GM18868 (cell line): Measurements from ENCODE around the gene FSTL5.
A peak's percentile ranks its signal among the peaks of the same experiment; 100 is the strongest.

Experiments
- ATAC-seq: cut with Tn5 transposase; IDR thresholded peaks from one replicate; pipeline ENCODE4 v1.9.1; 2021; ENCODE audit warnings: mild to moderate bottlenecking, moderate library complexity; ENCODE audit not compliant: unreplicated experiment

The FSTL5 gene

GRCh38 chr4:161717084-161717483, 446.7 kb downstream of the FSTL5 start:
- no peak for ATAC-seq

- ATAC-seq = no peak
These were observed 448.9 kb downstream of the FSTL5 start for GRCh38 chr4:161714931-161715330.

- peak; percentile 86 for ATAC-seq
These were observed 449.6 kb downstream of the FSTL5 start for GRCh38 chr4:161714022-161714751.

GRCh38 chr4:161704653-161705052, 459.1 kb downstream of the FSTL5 start:
- no peak for ATAC-seq

- no peak for ATAC-seq
These were observed 459.8 kb downstream of the FSTL5 start for GRCh38 chr4:161704040-161704439.

GRCh38 chr4:161702287-161702686, 461.5 kb downstream of the FSTL5 start:
- no peak for ATAC-seq

GRCh38 chr4:161696944-161697343, 466.9 kb downstream of the FSTL5 start:
- ATAC-seq = no peak

GRCh38 chr4:161680146-161680545, 483.7 kb downstream of the FSTL5 start:
- peak; percentile 35 for ATAC-seq

- no peak for ATAC-seq
These were observed 499.1 kb downstream of the FSTL5 start for GRCh38 chr4:161664740-161665139.

- ATAC-seq = no peak
These were observed 500.0 kb downstream of the FSTL5 start for GRCh38 chr4:161663844-161664243.

GRCh38 chr4:161658676-161659075, 505.1 kb downstream of the FSTL5 start:
- ATAC-seq = no peak

- no peak for ATAC-seq
These were observed 506.2 kb downstream of the FSTL5 start for GRCh38 chr4:161657616-161658015.

- ATAC-seq = no peak
These were observed 507.2 kb downstream of the FSTL5 start for GRCh38 chr4:161656594-161656993.

GRCh38 chr4:161655148-161655547, 508.7 kb downstream of the FSTL5 start:
- ATAC-seq = peak; percentile 34

GRCh38 chr4:161653697-161654096, 510.1 kb downstream of the FSTL5 start:
- ATAC-seq = no peak

- ATAC-seq = no peak
These were observed 512.2 kb downstream of the FSTL5 start for GRCh38 chr4:161651586-161651985.

- ATAC-seq = peak; percentile 72
These were observed 513.0 kb downstream of the FSTL5 start for GRCh38 chr4:161650812-161651211.

GRCh38 chr4:161647757-161648156, 516.0 kb downstream of the FSTL5 start:
- no peak for ATAC-seq

- ATAC-seq = no peak
These were observed 521.1 kb downstream of the FSTL5 start for GRCh38 chr4:161642708-161643107.

GRCh38 chr4:161629694-161630441, 533.9 kb downstream of the FSTL5 start:
- no peak for ATAC-seq

- peak; percentile 86 for ATAC-seq
These were observed 559.1 kb downstream of the FSTL5 start for GRCh38 chr4:161604516-161605300.

GRCh38 chr4:161601011-161601410, 562.8 kb downstream of the FSTL5 start:
- no peak for ATAC-seq
